ENCODE measurements around the gene YAE1. TPM values are rescaled to one million over a fixed set of nuclear protein-coding genes. Genes with fewer than 3 reads are reported as not detected.

The YAE1 gene
- total and polyA plus RNA-seq, 2 of the 8 experiments (the other 6 are each of a cell fraction or from before 2014, with no cell fraction given): 24.1 to 38.0 TPM

- no peak overlapping the region for H2BK20ac ChIP-seq (ENCODE audit: low read length)
- POLR2A ChIA-PET (ENCODE audit: partially characterized antibody): no interaction called here
- H3K4ac ChIP-seq (replicated peaks; ENCODE audit: insufficient read length, low read depth, low read length): no peak overlapping the region
- CTCF ChIA-PET (ENCODE audit: partially characterized antibody): interaction anchor here (0.6 kb wide), 1 partner anchor 11 kb away, joined by 3 read pairs; no protein-coding TSS in a partner anchor
- no peak overlapping the region for H3K18ac ChIP-seq (ENCODE audit: extremely low read depth, low read length)
- no peak overlapping the region for H2AK5ac ChIP-seq (ENCODE audit: low read depth, low read length)
- H3K9ac ChIP-seq (replicated peaks in 1 of 4; ENCODE audit: extremely low read depth in 1 of 4, low read depth in 3 of 4, low read length in 3 of 4): no peak overlapping the region
- no peak overlapping the region for H4K91ac ChIP-seq (replicated peaks; ENCODE audit: insufficient read length, low read length)
- DNase-seq (ENCODE audit: low read depth in 1 of 2, low spot score in 2 of 2) (no peak), FAIRE-seq (no peak)
- peaks cover 2 to 5% (median 3%) of the 10 kb centered on the region in 4 experiments; a peak in 5 of 7 replicates for H3K4me1 ChIP-seq (replicated peaks in 1 of 4; ENCODE audit: control insufficient read depth in 3 of 4, insufficient read depth in 4 of 4, low read length in 3 of 4)
- H2AFZ ChIP-seq (ENCODE audit: low read length): no peak overlapping the region
- no peak overlapping the region for H3K14ac ChIP-seq (ENCODE audit: insufficient read length)
- WGBS, 2 experiments (ENCODE audit: extremely low coverage in 1 of 2, insufficient coverage in 1 of 2, insufficient read length in 1 of 2, insufficient replicate concordance in 2 of 2, low coverage in 1 of 2, low lambda C conversion rate in 2 of 2, missing lambda C conversion rate in 1 of 2): 89% methylated on average over 2 of the region's 2 CpGs; no CpG with 5 or more reads in 1 of the 2 experiments
- H3K27ac ChIP-seq (ENCODE audit: low read depth, low read length): no peak overlapping the region
- H3K4me2 ChIP-seq (ENCODE audit: insufficient read depth in 1 of 2, low read depth in 2 of 2, low read length in 2 of 2): no peak overlapping the region
- H3K9me3 ChIP-seq (ENCODE audit: insufficient read depth in 2 of 2, low read depth in 1 of 2, low read length in 1 of 2): no peaks in the 10 kb centered on the region
- H3K4me3 ChIP-seq (ENCODE audit: extremely low read depth in 1 of 4, insufficient read depth in 2 of 4, low read depth in 3 of 4, low read length in 4 of 4): no peak overlapping the region
- no peak overlapping the region for H2BK15ac ChIP-seq (ENCODE audit: low read length)
- no peak overlapping the region for H3K56ac ChIP-seq (replicated peaks; ENCODE audit: insufficient read length, low read depth, low read length)
- H3K27me3 ChIP-seq (replicated peaks in 1 of 4; ENCODE audit: control insufficient read depth in 3 of 4, extremely low read depth in 1 of 4, insufficient read depth in 3 of 4, low read length in 3 of 4): no peaks in the 10 kb centered on the region
- no peaks in the 10 kb centered on the region for H3K36me3 ChIP-seq (ENCODE audit: control insufficient read depth in 2 of 4, insufficient read depth in 4 of 4, low read length in 3 of 4)
- no peaks in the 10 kb centered on the region for H4K20me1 ChIP-seq (replicated peaks in 1 of 2; ENCODE audit: control insufficient read depth in 1 of 2, insufficient read depth in 2 of 2, low read length in 2 of 2)
- no peak overlapping the region for H3K23ac ChIP-seq (ENCODE audit: insufficient read length)
- no peaks in the 10 kb centered on the region; the same call in 1 of the 2 replicates for H3K23me2 ChIP-seq (ENCODE audit: low read depth, low read length)
- no peak overlapping the region for H4K8ac ChIP-seq (ENCODE audit: extremely low read depth, insufficient read depth, low read length)
- H2BK5ac ChIP-seq (ENCODE audit: low read depth, low read length): no peak overlapping the region
- H3K79me1 ChIP-seq (ENCODE audit: low read depth, low read length): no peaks in the 10 kb centered on the region
- H4K5ac ChIP-seq (ENCODE audit: insufficient read length, low read depth, low read length): no peak overlapping the region
- no peak overlapping the region for H2BK120ac ChIP-seq (replicated peaks; ENCODE audit: low read depth, low read length)
- no peaks in the 10 kb centered on the region for H3K79me2 ChIP-seq (ENCODE audit: control insufficient read depth in 1 of 2, insufficient read depth in 2 of 2, low read length in 2 of 2)
- no peak overlapping the region for H2BK12ac ChIP-seq (ENCODE audit: low read depth, low read length)
- TF ChIP-seq FOSL1 (IDR thresholded peaks at IDR 0.05; ENCODE audit: insufficient read depth, low read depth, low read length): no peak
- TF ChIP-seq ATF3 (IDR thresholded peaks at IDR 0.05; ENCODE audit: insufficient read depth, low read depth, low read length): no peak
- TF ChIP-seq MAFK (IDR thresholded peaks at IDR 0.05; ENCODE audit: low read depth, low read length): no peak
- no peak for TF ChIP-seq JUND (IDR thresholded peaks at IDR 0.05; ENCODE audit: low read length)
- no peak for TF ChIP-seq GABPA (IDR thresholded peaks at IDR 0.05; ENCODE audit: borderline replicate concordance, insufficient read depth, low read length)
- no peak for TF ChIP-seq RBBP5 (IDR thresholded peaks at IDR 0.05; ENCODE audit: borderline replicate concordance, low read depth, low read length)
- TF ChIP-seq SP1 (IDR thresholded peaks at IDR 0.05; ENCODE audit: low read depth, low read length): no peak
- TF ChIP-seq ASH2L (IDR thresholded peaks at IDR 0.05; ENCODE audit: low read length): no peak
- TF ChIP-seq BACH1 (IDR thresholded peaks at IDR 0.05; ENCODE audit: low read length): no peak
- no peak for TF ChIP-seq CBX5 (IDR thresholded peaks at IDR 0.05; ENCODE audit: low read depth, low read length)
- TF ChIP-seq E2F6 (IDR thresholded peaks at IDR 0.05): no peak
- TF ChIP-seq YY1 (IDR thresholded peaks at IDR 0.05; ENCODE audit: low read depth, low read length): no peak
- TF ChIP-seq SP4 (IDR thresholded peaks at IDR 0.05; ENCODE audit: low read length): no peak
- TF ChIP-seq SAP30 (IDR thresholded peaks at IDR 0.05; ENCODE audit: insufficient read depth, insufficient replicate concordance, low read length): no peak
Observed at GRCh38 chr7:39527296-39527695, 38.9 kb upstream of the YAE1 start.
